ENCODE measurements around the gene IGLL1. TPM values are rescaled to one million over a fixed set of nuclear protein-coding genes. Genes with fewer than 3 reads are reported as not detected.
A peak's percentile ranks its signal among the peaks of the same experiment; 100 is the strongest.
"Not testable (repeated sequence)": the region's sequence is repeated elsewhere in the genome, so short reads cannot be mapped to it uniquely, and the experiment has no call there.

IGLL1 gene
- total RNA-seq, 5 donors from 2014 or later (not counting 1 experiment from before 2014, with no cell fraction given) = 0.30 to 0.64 TPM; not detected in 3

DNA sequence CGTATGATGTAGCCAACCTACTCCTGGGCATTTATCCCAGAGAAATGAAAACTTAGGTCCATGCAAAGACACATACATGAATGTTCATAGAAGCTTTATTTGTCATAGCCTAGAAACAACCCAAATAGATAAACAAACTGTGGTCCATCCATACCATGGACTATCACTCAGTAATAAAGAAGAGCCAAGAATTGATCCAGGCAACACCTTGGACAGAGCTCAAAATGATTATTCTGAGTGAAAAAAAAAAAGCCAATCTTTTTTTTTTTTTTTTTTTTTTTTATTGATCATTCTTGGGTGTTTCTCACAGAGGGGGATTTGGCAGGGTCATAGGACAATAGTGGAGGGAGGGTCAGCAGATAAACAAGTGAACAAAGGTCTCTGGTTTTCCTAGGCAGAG, 19.9 kb downstream of the IGLL1 start:
- H3K4me1 ChIP-seq (ENCODE audit: control insufficient read depth in 1 of 2, extremely low read depth in 1 of 2, insufficient read depth in 2 of 2, low read length in 2 of 2); H3K36me3 ChIP-seq (ENCODE audit: control insufficient read depth in 2 of 2, extremely low read depth in 1 of 2, insufficient read depth in 1 of 2, low read length in 1 of 2); H3K4me3 ChIP-seq (ENCODE audit: control insufficient read depth in 1 of 2, extremely low read depth in 1 of 2, low read length in 1 of 2); ATAC-seq (replicated peaks in 1 of 4); H3K9me3 ChIP-seq; DNase-seq; H3K4me1 Mint-ChIP-seq; H3K36me3 Mint-ChIP-seq; H3K27ac ChIP-seq (ENCODE audit: low read length); H3K27ac Mint-ChIP-seq; H3K9me3 Mint-ChIP-seq; H3K4me3 Mint-ChIP-seq; CTCF ChIA-PET: not testable (repeated sequence)
- H3K27me3 Mint-ChIP-seq = peaks cover 22 to 29% of the 10 kb centered on the region in 2 donors
- WGBS (ENCODE audit: insufficient coverage) = no CpG with 5 or more reads among the region's 1 CpG
- POLR2A ChIA-PET = interaction anchor here in 1 of 2 donors (0.6 kb wide), 1 partner anchor 984 kb away, joined by 4 read pairs; no protein-coding TSS in a partner anchor
- peaks cover 0 to 36% of the 10 kb centered on the region in 2 experiments for H3K27me3 ChIP-seq (replicated peaks in 1 of 2; ENCODE audit: control insufficient read depth in 2 of 2, extremely low read depth in 1 of 2, insufficient read depth in 2 of 2, low read length in 1 of 2)

GRCh38 chr22:23557467-23557866, 22.6 kb downstream of the IGLL1 start:
- H3K27ac ChIP-seq (ENCODE audit: low read length) = no peak overlapping the region
- CTCF ChIA-PET = interaction anchor here in 1 of 2 donors (0.6 kb wide), 1 partner anchor 62 kb away, joined by 3 read pairs; no protein-coding TSS in a partner anchor
- Mint-ChIP-seq H3K9me3 (no peaks in the 10 kb centered on the region), H3K27ac (no peak overlapping the region), H3K4me1 (no peaks in the 10 kb centered on the region), H3K36me3 (no peaks in the 10 kb centered on the region), H3K27me3 (peaks cover 15 to 20% of the 10 kb centered on the region in 2 donors), H3K4me3 (no peak overlapping the region)
- DNase-seq (no peak), ATAC-seq (replicated peaks in 1 of 4) (no peak)
- WGBS (ENCODE audit: insufficient coverage) = 40% methylated on average over 2 of the region's 4 CpGs
- H3K9me3 ChIP-seq = no peaks in the 10 kb centered on the region
- peaks cover 0 to 36% of the 10 kb centered on the region in 2 experiments for H3K27me3 ChIP-seq (replicated peaks in 1 of 2; ENCODE audit: control insufficient read depth in 2 of 2, extremely low read depth in 1 of 2, insufficient read depth in 2 of 2, low read length in 1 of 2)
- no peak overlapping the region for H3K4me3 ChIP-seq (ENCODE audit: control insufficient read depth in 1 of 2, extremely low read depth in 1 of 2, low read length in 1 of 2)
- H3K4me1 ChIP-seq (ENCODE audit: control insufficient read depth in 1 of 2, extremely low read depth in 1 of 2, insufficient read depth in 2 of 2, low read length in 2 of 2) = no peaks in the 10 kb centered on the region
- H3K36me3 ChIP-seq (ENCODE audit: control insufficient read depth in 2 of 2, extremely low read depth in 1 of 2, insufficient read depth in 1 of 2, low read length in 1 of 2) = no peaks in the 10 kb centered on the region
- POLR2A ChIA-PET = no interaction called here

- WGBS (ENCODE audit: insufficient coverage) = 96% methylated on average over 4 of the region's 7 CpGs
- H3K36me3 Mint-ChIP-seq = no peaks in the 10 kb centered on the region
- no peak for ATAC-seq (replicated peaks in 1 of 4)
These were observed 23.1 kb downstream of the IGLL1 start for GRCh38 chr22:23557036-23557435.

DNA sequence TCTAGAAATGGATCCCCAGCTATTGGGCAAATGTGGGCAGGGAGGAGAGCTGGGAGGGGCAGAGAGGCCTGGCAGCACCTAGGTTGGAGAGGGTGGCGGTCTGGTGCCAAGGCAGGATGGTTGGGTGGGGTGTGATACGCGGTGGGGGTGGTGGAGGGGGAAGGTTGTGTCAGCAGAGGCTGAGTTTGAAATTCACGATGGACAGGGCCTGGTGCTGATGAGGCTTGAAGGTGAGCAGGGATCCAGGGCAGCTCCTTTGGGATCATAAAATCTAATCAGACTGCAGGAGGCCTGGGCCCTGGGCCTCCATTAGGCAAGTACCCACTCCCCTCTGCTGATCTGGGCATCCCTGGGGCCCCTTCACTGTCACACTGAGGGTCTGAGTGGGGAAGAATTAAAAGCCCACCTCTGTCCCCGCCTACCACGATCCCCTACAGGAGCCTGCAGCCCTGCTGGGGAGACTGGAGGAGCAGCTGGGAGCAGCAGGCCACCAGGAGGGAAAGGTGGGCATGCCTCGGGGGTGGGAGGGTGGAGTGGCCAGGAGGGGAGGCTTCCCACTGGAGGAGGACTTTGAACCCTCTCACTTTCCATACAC, 24.0 kb downstream of the IGLL1 start:
- Mint-ChIP-seq H3K4me1 (no peaks in the 10 kb centered on the region), H3K27ac (no peak overlapping the region), H3K27me3 (peaks cover 10 to 17% of the 10 kb centered on the region in 2 donors), H3K4me3 (no peak overlapping the region), H3K36me3 (no peaks in the 10 kb centered on the region), H3K9me3 (no peaks in the 10 kb centered on the region)
- H3K4me3 ChIP-seq (ENCODE audit: control insufficient read depth in 1 of 2, extremely low read depth in 1 of 2, low read length in 1 of 2) = no peak overlapping the region
- no peak for DNase-seq
- no peaks in the 10 kb centered on the region for H3K4me1 ChIP-seq (ENCODE audit: control insufficient read depth in 1 of 2, extremely low read depth in 1 of 2, insufficient read depth in 2 of 2, low read length in 2 of 2)
- H3K27ac ChIP-seq (ENCODE audit: low read length) = no peak overlapping the region
- H3K36me3 ChIP-seq (ENCODE audit: control insufficient read depth in 2 of 2, extremely low read depth in 1 of 2, insufficient read depth in 1 of 2, low read length in 1 of 2) = no peaks in the 10 kb centered on the region
- no peak for ATAC-seq (replicated peaks in 1 of 4)
- POLR2A ChIA-PET = no interaction called here
- 64% methylated on average over 2 of the region's 7 CpGs for WGBS (ENCODE audit: insufficient coverage)
- CTCF ChIA-PET = no interaction called here
- H3K9me3 ChIP-seq = no peaks in the 10 kb centered on the region
- peaks cover 0 to 32% of the 10 kb centered on the region in 2 experiments for H3K27me3 ChIP-seq (replicated peaks in 1 of 2; ENCODE audit: control insufficient read depth in 2 of 2, extremely low read depth in 1 of 2, insufficient read depth in 2 of 2, low read length in 1 of 2)

More at GRCh38 chr22:23557036-23557435, 23.1 kb downstream of the IGLL1 start:
- Histone ChIP-seq H3K36me3 (ENCODE audit: control insufficient read depth in 2 of 2, extremely low read depth in 1 of 2, insufficient read depth in 1 of 2, low read length in 1 of 2) (no peaks in the 10 kb centered on the region), H3K27me3 (replicated peaks in 1 of 2; ENCODE audit: control insufficient read depth in 2 of 2, extremely low read depth in 1 of 2, insufficient read depth in 2 of 2, low read length in 1 of 2) (peaks cover 0 to 33% of the 10 kb centered on the region in 2 experiments), H3K4me3 (ENCODE audit: control insufficient read depth in 1 of 2, extremely low read depth in 1 of 2, low read length in 1 of 2) (no peak overlapping the region), H3K27ac (ENCODE audit: low read length) (no peak overlapping the region), H3K4me1 (ENCODE audit: control insufficient read depth in 1 of 2, extremely low read depth in 1 of 2, insufficient read depth in 2 of 2, low read length in 2 of 2) (no peaks in the 10 kb centered on the region), H3K9me3 (no peaks in the 10 kb centered on the region)
- Mint-ChIP-seq H3K4me3 (no peak overlapping the region), H3K9me3 (no peaks in the 10 kb centered on the region), H3K27ac (no peak overlapping the region), H3K4me1 (no peaks in the 10 kb centered on the region), H3K27me3 (peaks cover 12 to 20% of the 10 kb centered on the region in 2 donors)
- peak in 1 of 35 experiments; percentile 7 for DNase-seq
- CTCF ChIA-PET = no interaction called here
- POLR2A ChIA-PET = no interaction called here

DNA sequence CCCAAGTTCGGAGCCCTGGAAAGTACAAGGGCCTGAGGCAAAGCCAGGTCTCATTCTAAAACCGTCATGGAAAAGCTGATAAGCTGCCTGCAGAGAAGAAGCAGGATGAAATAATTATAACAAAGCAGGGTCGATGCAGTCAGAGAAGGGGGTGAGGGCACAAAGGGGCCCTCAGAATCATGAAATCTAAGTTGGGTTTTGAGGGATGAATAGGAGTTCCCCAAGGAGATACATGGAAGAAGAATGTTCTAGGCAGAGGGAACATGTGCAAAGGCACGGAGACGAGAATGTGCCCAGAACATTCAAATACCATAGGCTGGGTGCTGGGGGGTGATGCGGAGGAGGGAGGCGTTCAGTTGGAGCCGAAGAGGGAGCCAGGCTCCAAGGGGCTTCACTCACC, 25.0 kb downstream of the IGLL1 start:
- no peaks in the 10 kb centered on the region for H3K36me3 Mint-ChIP-seq

DNA sequence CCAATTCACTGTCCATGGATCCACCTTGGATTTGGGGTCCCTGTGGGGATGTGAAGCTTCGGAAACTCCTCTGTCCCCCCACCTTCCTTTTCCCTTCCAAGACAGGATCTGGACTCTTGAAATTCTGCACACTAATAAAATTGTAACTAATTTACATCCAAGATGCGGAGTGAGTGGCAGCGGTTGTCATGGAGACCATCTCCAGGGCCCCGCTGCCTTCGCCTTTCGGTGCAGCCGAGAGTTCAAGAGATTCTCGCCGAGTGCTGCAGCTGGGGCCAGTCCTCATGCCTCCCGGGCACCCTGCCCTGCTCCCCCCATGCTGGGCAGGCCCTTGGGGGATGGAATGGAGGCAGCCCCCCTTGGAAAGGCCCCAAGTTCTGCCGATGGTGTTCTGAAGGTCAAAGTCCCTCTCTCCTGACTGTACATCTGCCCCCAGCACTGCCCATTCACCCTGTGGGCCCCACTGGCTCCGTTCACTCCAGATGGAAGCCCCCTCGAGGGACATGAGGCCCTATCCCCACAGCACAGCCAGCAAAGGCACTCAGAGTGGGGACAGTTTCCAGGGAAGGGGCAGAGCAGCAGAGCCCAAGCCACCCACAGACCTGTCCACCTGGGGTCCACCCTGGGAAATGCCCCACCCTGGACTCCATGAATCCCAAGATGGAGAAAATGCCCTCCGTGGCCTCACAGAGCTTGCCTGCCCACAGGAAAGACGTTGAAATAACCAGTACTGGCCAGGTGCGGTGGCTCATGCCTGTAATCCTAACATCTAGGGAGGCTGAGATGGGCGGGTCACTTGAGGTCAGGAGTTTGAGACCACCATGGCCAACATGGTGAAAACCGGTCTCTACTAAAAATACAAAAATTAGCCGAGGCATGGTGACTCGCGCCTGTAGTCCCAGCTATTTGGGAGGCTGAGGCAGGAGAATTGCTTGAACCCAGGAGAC, 25.9 kb downstream of the IGLL1 start:
- ChIA-PET CTCF (no interaction called here), POLR2A (no interaction called here)
- Mint-ChIP-seq H3K4me3 (no peak overlapping the region), H3K4me1 (no peaks in the 10 kb centered on the region), H3K27ac (no peak overlapping the region), H3K36me3 (no peaks in the 10 kb centered on the region), H3K9me3 (no peaks in the 10 kb centered on the region), H3K27me3 (peaks cover 10 to 17% of the 10 kb centered on the region in 2 donors)
- Histone ChIP-seq H3K9me3 (no peaks in the 10 kb centered on the region), H3K4me3 (ENCODE audit: control insufficient read depth in 1 of 2, extremely low read depth in 1 of 2, low read length in 1 of 2) (no peak overlapping the region), H3K4me1 (ENCODE audit: control insufficient read depth in 1 of 2, extremely low read depth in 1 of 2, insufficient read depth in 2 of 2, low read length in 2 of 2) (no peaks in the 10 kb centered on the region), H3K27ac (ENCODE audit: low read length) (no peak overlapping the region), H3K36me3 (ENCODE audit: control insufficient read depth in 2 of 2, extremely low read depth in 1 of 2, insufficient read depth in 1 of 2, low read length in 1 of 2) (no peaks in the 10 kb centered on the region), H3K27me3 (replicated peaks in 1 of 2; ENCODE audit: control insufficient read depth in 2 of 2, extremely low read depth in 1 of 2, insufficient read depth in 2 of 2, low read length in 1 of 2) (peaks cover 0 to 34% of the 10 kb centered on the region in 2 experiments)
- WGBS (ENCODE audit: insufficient coverage) = 86% methylated on average over 15 of the region's 21 CpGs
- ATAC-seq (replicated peaks in 1 of 4) = no peak
- DNase-seq = peak in 1 of 35 experiments; percentile 9

More for the DNA sequence above, 25.0 kb downstream of the IGLL1 start:
- Histone ChIP-seq H3K9me3 (no peaks in the 10 kb centered on the region), H3K36me3 (ENCODE audit: control insufficient read depth in 2 of 2, extremely low read depth in 1 of 2, insufficient read depth in 1 of 2, low read length in 1 of 2) (no peaks in the 10 kb centered on the region), H3K4me3 (ENCODE audit: control insufficient read depth in 1 of 2, extremely low read depth in 1 of 2, low read length in 1 of 2) (no peak overlapping the region), H3K4me1 (ENCODE audit: control insufficient read depth in 1 of 2, extremely low read depth in 1 of 2, insufficient read depth in 2 of 2, low read length in 2 of 2) (no peaks in the 10 kb centered on the region), H3K27me3 (replicated peaks in 1 of 2; ENCODE audit: control insufficient read depth in 2 of 2, extremely low read depth in 1 of 2, insufficient read depth in 2 of 2, low read length in 1 of 2) (peaks cover 0 to 32% of the 10 kb centered on the region in 2 experiments), H3K27ac (ENCODE audit: low read length) (no peak overlapping the region)
- POLR2A ChIA-PET = no interaction called here
- Mint-ChIP-seq H3K4me3 (no peak overlapping the region), H3K4me1 (no peaks in the 10 kb centered on the region), H3K27me3 (peaks cover 10 to 17% of the 10 kb centered on the region in 2 donors), H3K9me3 (no peaks in the 10 kb centered on the region), H3K27ac (no peak overlapping the region)
- no peak for DNase-seq
- 72% methylated on average over 2 of the region's 8 CpGs for WGBS (ENCODE audit: insufficient coverage)
- CTCF ChIA-PET = no interaction called here
- no peak for ATAC-seq (replicated peaks in 1 of 4)
